ENCODE data around the gene FBLN2. TPM values are rescaled to one million over a fixed set of nuclear protein-coding genes. Genes with fewer than 3 reads are reported as not detected.
"Not testable (repeated sequence)": the region's sequence is repeated elsewhere in the genome, so short reads cannot be mapped to it uniquely, and the experiment has no call there.

FBLN2 gene
- total and polyA plus RNA-seq, 3 experiments from 2014 or later: 0.09 to 3.2 (median 0.18) TPM

- Mint-ChIP-seq H3K27ac (no peak overlapping the region), H3K4me3 (no peak overlapping the region), H3K36me3 (no peaks in the 10 kb centered on the region), H3K27me3 (peaks cover 2% of the 10 kb centered on the region in 2 donors), H3K9me3 (peaks cover 0 to 5% (median 0%) of the 10 kb centered on the region in 5 donors), H3K4me1 (no peaks in the 10 kb centered on the region)
- ChIA-PET CTCF (interaction anchor here (1.3 kb wide), 1 partner anchor 20 kb away, joined by 3 read pairs; no protein-coding TSS in a partner anchor), POLR2A (no interaction called here)
- Histone ChIP-seq H3K36me3 (ENCODE audit: insufficient read depth, low read length) (no peaks in the 10 kb centered on the region), H3K27ac (ENCODE audit: low read depth, low read length) (no peak overlapping the region), H3K4me1 (ENCODE audit: insufficient read depth, low read length) (no peaks in the 10 kb centered on the region), H3K27me3 (ENCODE audit: insufficient read depth, low read length, poor library complexity, severe bottlenecking) (no peaks in the 10 kb centered on the region), H3K4me3 (ENCODE audit: low read length) (no peak overlapping the region), H3K9me3 (ENCODE audit: low read length) (no peaks in the 10 kb centered on the region)
- DNase-seq: no peak
Measured at GRCh38 chr3:13516760-13517135, 32.2 kb upstream of the FBLN2 start.

- no peak for DNase-seq
- Histone ChIP-seq H3K4me1 (ENCODE audit: insufficient read depth, low read length) (no peaks in the 10 kb centered on the region), H3K27me3 (ENCODE audit: insufficient read depth, low read length, poor library complexity, severe bottlenecking) (no peaks in the 10 kb centered on the region), H3K9me3 (ENCODE audit: low read length) (no peaks in the 10 kb centered on the region), H3K36me3 (ENCODE audit: insufficient read depth, low read length) (no peaks in the 10 kb centered on the region), H3K4me3 (ENCODE audit: low read length) (no peak overlapping the region), H3K27ac (ENCODE audit: low read depth, low read length) (no peak overlapping the region)
- ChIA-PET CTCF (interaction anchor here (1.3 kb wide), 1 partner anchor 21 kb away, joined by 3 read pairs; no protein-coding TSS in a partner anchor), POLR2A (no interaction called here)
- Mint-ChIP-seq H3K36me3 (no peaks in the 10 kb centered on the region), H3K9me3 (peaks cover 0 to 5% (median 0%) of the 10 kb centered on the region in 5 donors), H3K4me3 (no peak overlapping the region), H3K27me3 (peaks cover 2 to 4% of the 10 kb centered on the region in 2 donors), H3K27ac (no peak overlapping the region), H3K4me1 (no peaks in the 10 kb centered on the region)
Measured at GRCh38 chr3:13517253-13517977, 31.5 kb upstream of the FBLN2 start.

GRCh38 chr3:13518516-13518953 is 30.4 kb upstream of the FBLN2 start:
- H3K4me3 ChIP-seq (ENCODE audit: low read length): no peak overlapping the region
- H3K27ac ChIP-seq (ENCODE audit: low read depth, low read length): no peak overlapping the region
- H3K36me3 Mint-ChIP-seq: peaks cover 0 to 4% (median 0%) of the 10 kb centered on the region in 3 donors
- H3K27ac Mint-ChIP-seq: no peak overlapping the region
- H3K9me3 Mint-ChIP-seq: peaks cover 0 to 5% (median 2%) of the 10 kb centered on the region in 5 donors
- H3K27me3 Mint-ChIP-seq: peaks cover 2 to 8% of the 10 kb centered on the region in 2 donors
- no peaks in the 10 kb centered on the region for H3K27me3 ChIP-seq (ENCODE audit: insufficient read depth, low read length, poor library complexity, severe bottlenecking)
- H3K4me1 ChIP-seq (ENCODE audit: insufficient read depth, low read length): no peaks in the 10 kb centered on the region
- no peaks in the 10 kb centered on the region for H3K4me1 Mint-ChIP-seq
- ChIA-PET POLR2A (no interaction called here), CTCF (no interaction called here)
- no peaks in the 10 kb centered on the region for H3K9me3 ChIP-seq (ENCODE audit: low read length)
- no peak overlapping the region for H3K4me3 Mint-ChIP-seq
- no peaks in the 10 kb centered on the region for H3K36me3 ChIP-seq (ENCODE audit: insufficient read depth, low read length)
- no peak for DNase-seq

GRCh38 chr3:13519006-13519791 is 29.7 kb upstream of the FBLN2 start:
- H3K36me3 Mint-ChIP-seq: peaks cover 0 to 4% (median 0%) of the 10 kb centered on the region in 3 donors
- no peaks in the 10 kb centered on the region for H3K27me3 ChIP-seq (ENCODE audit: insufficient read depth, low read length, poor library complexity, severe bottlenecking)
- H3K4me1 ChIP-seq (ENCODE audit: insufficient read depth, low read length): no peaks in the 10 kb centered on the region
- ChIA-PET POLR2A (no interaction called here), CTCF (no interaction called here)
- no peaks in the 10 kb centered on the region for H3K36me3 ChIP-seq (ENCODE audit: insufficient read depth, low read length)
- no peaks in the 10 kb centered on the region for H3K9me3 ChIP-seq (ENCODE audit: low read length)
- no peak overlapping the region for H3K27ac ChIP-seq (ENCODE audit: low read depth, low read length)
- no peaks in the 10 kb centered on the region for H3K4me1 Mint-ChIP-seq
- H3K27me3 Mint-ChIP-seq: peaks cover 2 to 8% of the 10 kb centered on the region in 2 donors
- H3K27ac Mint-ChIP-seq: no peak overlapping the region
- peaks cover 0 to 5% (median 2%) of the 10 kb centered on the region in 5 donors for H3K9me3 Mint-ChIP-seq
- no peak overlapping the region for H3K4me3 Mint-ChIP-seq
- DNase-seq: no peak
- no peak overlapping the region for H3K4me3 ChIP-seq (ENCODE audit: low read length)

- Mint-ChIP-seq H3K9me3 (peaks cover 0 to 5% (median 2%) of the 10 kb centered on the region in 5 donors), H3K27me3 (peaks cover 2 to 8% of the 10 kb centered on the region in 2 donors)
Measured at GRCh38 chr3:13520326-13520880, 28.5 kb upstream of the FBLN2 start.

GRCh38 chr3:13521309-13521708 is 27.6 kb upstream of the FBLN2 start:
- no peak for DNase-seq
- H3K27ac ChIP-seq (ENCODE audit: low read depth, low read length): no peak overlapping the region
- H3K9me3 Mint-ChIP-seq: peaks cover 0 to 5% (median 2%) of the 10 kb centered on the region in 5 donors
- no peaks in the 10 kb centered on the region for H3K9me3 ChIP-seq (ENCODE audit: low read length)
- CTCF ChIA-PET: no interaction called here
- peaks cover 2 to 8% of the 10 kb centered on the region in 2 donors for H3K27me3 Mint-ChIP-seq
- no peaks in the 10 kb centered on the region for H3K4me1 ChIP-seq (ENCODE audit: insufficient read depth, low read length)
- H3K4me1 Mint-ChIP-seq: no peaks in the 10 kb centered on the region
- no peak overlapping the region for H3K4me3 ChIP-seq (ENCODE audit: low read length)
- no peak overlapping the region for H3K4me3 Mint-ChIP-seq
- no peaks in the 10 kb centered on the region for H3K36me3 ChIP-seq (ENCODE audit: insufficient read depth, low read length)
- POLR2A ChIA-PET: no interaction called here
- no peak overlapping the region for H3K27ac Mint-ChIP-seq
- H3K27me3 ChIP-seq (ENCODE audit: insufficient read depth, low read length, poor library complexity, severe bottlenecking): no peaks in the 10 kb centered on the region
- H3K36me3 Mint-ChIP-seq: peaks cover 0 to 4% (median 0%) of the 10 kb centered on the region in 3 donors

More at GRCh38 chr3:13520326-13520880, 28.5 kb upstream of the FBLN2 start:
- no peak for DNase-seq
- POLR2A ChIA-PET: no interaction called here
- Mint-ChIP-seq H3K27ac (no peak overlapping the region), H3K36me3 (peaks cover 0 to 4% (median 0%) of the 10 kb centered on the region in 3 donors), H3K4me3 (no peak overlapping the region), H3K4me1 (no peaks in the 10 kb centered on the region)
- H3K27ac ChIP-seq (ENCODE audit: low read depth, low read length): no peak overlapping the region
- CTCF ChIA-PET: no interaction called here
- no peaks in the 10 kb centered on the region for H3K4me1 ChIP-seq (ENCODE audit: insufficient read depth, low read length)
- no peaks in the 10 kb centered on the region for H3K9me3 ChIP-seq (ENCODE audit: low read length)
- no peaks in the 10 kb centered on the region for H3K36me3 ChIP-seq (ENCODE audit: insufficient read depth, low read length)
- H3K27me3 ChIP-seq (ENCODE audit: insufficient read depth, low read length, poor library complexity, severe bottlenecking): no peaks in the 10 kb centered on the region
- no peak overlapping the region for H3K4me3 ChIP-seq (ENCODE audit: low read length)

- H3K27me3 Mint-ChIP-seq; H3K4me3 ChIP-seq (ENCODE audit: low read length); H3K27me3 ChIP-seq (ENCODE audit: insufficient read depth, low read length, poor library complexity, severe bottlenecking); CTCF ChIA-PET; H3K4me3 Mint-ChIP-seq; H3K36me3 Mint-ChIP-seq; H3K9me3 ChIP-seq (ENCODE audit: low read length); H3K4me1 ChIP-seq (ENCODE audit: insufficient read depth, low read length); H3K27ac ChIP-seq (ENCODE audit: low read depth, low read length); H3K36me3 ChIP-seq (ENCODE audit: insufficient read depth, low read length); H3K4me1 Mint-ChIP-seq; DNase-seq; POLR2A ChIA-PET; H3K9me3 Mint-ChIP-seq; H3K27ac Mint-ChIP-seq: not testable (repeated sequence)
Measured at GRCh38 chr3:13521749-13522148, 27.2 kb upstream of the FBLN2 start.

- Histone ChIP-seq H3K27ac (ENCODE audit: low read depth, low read length) (no peak overlapping the region), H3K27me3 (ENCODE audit: insufficient read depth, low read length, poor library complexity, severe bottlenecking) (no peaks in the 10 kb centered on the region), H3K9me3 (ENCODE audit: low read length) (no peaks in the 10 kb centered on the region), H3K36me3 (ENCODE audit: insufficient read depth, low read length) (no peaks in the 10 kb centered on the region), H3K4me1 (ENCODE audit: insufficient read depth, low read length) (no peaks in the 10 kb centered on the region), H3K4me3 (ENCODE audit: low read length) (no peak overlapping the region)
- H3K4me1 Mint-ChIP-seq: no peaks in the 10 kb centered on the region
- ChIA-PET POLR2A (no interaction called here), CTCF (no interaction called here)
- DNase-seq: no peak
- peaks cover 0 to 5% (median 2%) of the 10 kb centered on the region in 5 donors for H3K9me3 Mint-ChIP-seq
- H3K27ac Mint-ChIP-seq: no peak overlapping the region
- peaks cover 0 to 4% (median 0%) of the 10 kb centered on the region in 3 donors for H3K36me3 Mint-ChIP-seq
- no peak overlapping the region for H3K4me3 Mint-ChIP-seq
- H3K27me3 Mint-ChIP-seq: peaks cover 2 to 8% of the 10 kb centered on the region in 2 donors
Measured at GRCh38 chr3:13522236-13522635, 26.7 kb upstream of the FBLN2 start.

All from CD8-positive, alpha-beta memory T cell (primary cell).